OCI-LY3 (cell line): ENCODE measurements around the gene KRIT1.

ENCODE experiments used
- EZH2phosphoT487 ChIP-seq: fragments of 200-600 bp; shearing (Covaris generic); IDR thresholded peaks from 2 replicates; pipeline ENCODE4 v1.6.1; 2018; ENCODE audit warnings: antibody characterized with exemption, mixed run types, low read depth
- TF ChIP-seq, protein P1 (sequence below): fragments of 200-600, 300-600 bp; sonication (generic); IDR thresholded peaks from 2 replicates; pipeline ENCODE4 v1.5.1; 2014; ENCODE audit warnings: antibody characterized with exemption, low read length, low read depth

DNA sequence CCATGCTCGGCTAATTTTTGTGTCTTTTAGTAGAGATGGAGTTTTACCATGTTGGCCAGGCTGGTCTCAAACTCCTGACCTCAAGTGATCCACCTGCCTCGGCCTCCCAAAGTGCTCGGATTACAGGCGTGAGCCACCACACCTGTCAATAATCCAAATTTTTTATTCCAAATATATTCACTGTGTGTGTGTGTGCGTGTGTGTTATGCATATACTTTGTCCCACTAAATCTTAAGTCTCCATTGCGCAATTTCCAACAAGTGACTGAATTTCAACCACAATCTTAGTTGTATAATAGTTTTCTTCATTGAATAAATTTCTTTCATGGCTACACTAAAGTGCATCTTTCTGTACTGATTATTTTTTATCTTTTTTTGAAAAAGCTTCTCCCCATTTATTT, 2.7 kb downstream of the KRIT1 start:
- TF ChIP-seq, protein P1, sequence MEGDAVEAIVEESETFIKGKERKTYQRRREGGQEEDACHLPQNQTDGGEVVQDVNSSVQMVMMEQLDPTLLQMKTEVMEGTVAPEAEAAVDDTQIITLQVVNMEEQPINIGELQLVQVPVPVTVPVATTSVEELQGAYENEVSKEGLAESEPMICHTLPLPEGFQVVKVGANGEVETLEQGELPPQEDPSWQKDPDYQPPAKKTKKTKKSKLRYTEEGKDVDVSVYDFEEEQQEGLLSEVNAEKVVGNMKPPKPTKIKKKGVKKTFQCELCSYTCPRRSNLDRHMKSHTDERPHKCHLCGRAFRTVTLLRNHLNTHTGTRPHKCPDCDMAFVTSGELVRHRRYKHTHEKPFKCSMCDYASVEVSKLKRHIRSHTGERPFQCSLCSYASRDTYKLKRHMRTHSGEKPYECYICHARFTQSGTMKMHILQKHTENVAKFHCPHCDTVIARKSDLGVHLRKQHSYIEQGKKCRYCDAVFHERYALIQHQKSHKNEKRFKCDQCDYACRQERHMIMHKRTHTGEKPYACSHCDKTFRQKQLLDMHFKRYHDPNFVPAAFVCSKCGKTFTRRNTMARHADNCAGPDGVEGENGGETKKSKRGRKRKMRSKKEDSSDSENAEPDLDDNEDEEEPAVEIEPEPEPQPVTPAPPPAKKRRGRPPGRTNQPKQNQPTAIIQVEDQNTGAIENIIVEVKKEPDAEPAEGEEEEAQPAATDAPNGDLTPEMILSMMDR = no peak
- TF ChIP-seq EZH2phosphoT487 = no peak
